MV-4-11 (cell line): ENCODE data around the gene TBC1D3B.
"Not testable (repeated sequence)": the region's sequence is repeated elsewhere in the genome, so short reads cannot be mapped to it uniquely, and the experiment has no call there.

ENCODE experiments used
- DNase-seq: peaks from one replicate; lab custom pipeline; 2025; lab: John Stamatoyannopoulos, UW

TBC1D3B gene

GRCh38 chr17:36128411-36128978, 47.9 kb downstream of the TBC1D3B start:
- DNase-seq, result no peak

- peak; percentile 84 for DNase-seq
These were observed 48.5 kb downstream of the TBC1D3B start for GRCh38 chr17:36127911-36128310.

- no peak for DNase-seq
These were observed 49.1 kb downstream of the TBC1D3B start for GRCh38 chr17:36127199-36127893.

GRCh38 chr17:36124879-36125824, 51.3 kb downstream of the TBC1D3B start:
- DNase-seq, result no peak

GRCh38 chr17:36123431-36123830, 53.0 kb downstream of the TBC1D3B start:
- DNase-seq, result no peak

GRCh38 chr17:36121099-36121498, 55.3 kb downstream of the TBC1D3B start:
- not testable (repeated sequence) for DNase-seq

GRCh38 chr17:36120221-36120620, 56.2 kb downstream of the TBC1D3B start:
- DNase-seq, result no peak

- DNase-seq, result no peak
These were observed 57.7 kb downstream of the TBC1D3B start for GRCh38 chr17:36118477-36119353.

GRCh38 chr17:36117505-36118382, 58.7 kb downstream of the TBC1D3B start:
- no peak for DNase-seq
